IMR-90 (cell line): Measurements from ENCODE around the gene DIP2A. TPM values are rescaled to one million over a fixed set of nuclear protein-coding genes. Genes with fewer than 3 reads are reported as not detected.

Experiments
- ATAC-seq: fragments of 200-7000 bp; cut with Tn5 transposase; 2 replicates; pipeline ENCODE4 v1.9.1; 2020; ENCODE audit warnings: low read depth, mild to moderate bottlenecking, moderate library complexity
- BruUV-seq: library from RNA; stranded (reverse); fragments of 400-500 nt; replicated peaks from 2 replicates; lab custom pipeline; 2021; lab: Mats Ljungman, UMichigan
- CTCF ChIA-PET: fragments of 300-600 bp; formaldehyde crosslinking; extraction: SDS; loops from one replicate; lab custom pipeline; 2021; ENCODE audit warnings: antibody characterized with exemption; lab: Yijun Ruan, JAX
- POLR2A ChIA-PET: fragments of 300-600 bp; sonication (Branson Sonifier 250); formaldehyde crosslinking; loops from one replicate; lab custom pipeline; 2022; ENCODE audit warnings: antibody characterized with exemption; ENCODE audit not compliant: unreplicated experiment; lab: Charles Lee
- DNase-seq: peaks from one replicate; pipeline ENCODE4 v3.0.0; 2013
- H2AFZ ChIP-seq: replicated peaks from 2 replicates; pipeline ENCODE3; 2013; ENCODE audit warnings: low read length, mild to moderate bottlenecking; ENCODE audit not compliant: poor library complexity
- H2AK5ac ChIP-seq: 2 replicates; pipeline ENCODE4 v1.6.1; 2013; ENCODE audit warnings: low read depth, low read length, inconsistent platforms
- H2AK9ac ChIP-seq: replicated peaks from 2 replicates; pipeline ENCODE3; 2013; ENCODE audit warnings: mild to moderate bottlenecking, low read depth, low read length, moderate library complexity; ENCODE audit not compliant: poor library complexity
- H2BK120ac ChIP-seq: 2 replicates; pipeline ENCODE4 v1.6.1; 2013; ENCODE audit warnings: low read depth, low read length, inconsistent platforms
- H2BK15ac ChIP-seq: 3 replicates; pipeline ENCODE4 v1.6.1; 2013; ENCODE audit warnings: low read depth, low read length, inconsistent platforms
- H2BK20ac ChIP-seq: 2 replicates; pipeline ENCODE4 v1.6.1; 2013; ENCODE audit warnings: low read depth, mild to moderate bottlenecking, inconsistent platforms, low read length, moderate library complexity
- H2BK5ac ChIP-seq: 2 replicates; pipeline ENCODE4 v1.6.1; 2013; ENCODE audit warnings: mild to moderate bottlenecking, low read depth, low read length, inconsistent platforms; ENCODE audit not compliant: poor library complexity, severe bottlenecking
- H3K14ac ChIP-seq: replicated peaks from 2 replicates; pipeline ENCODE4 v1.6.1; 2013; ENCODE audit warnings: low read depth, low read length, inconsistent platforms
- H3K18ac ChIP-seq: 2 replicates; pipeline ENCODE4 v1.6.1; 2013; ENCODE audit warnings: low read depth, low read length, control low read depth
- H3K23ac ChIP-seq: 2 replicates; pipeline ENCODE4 v1.6.1; 2013; ENCODE audit warnings: low read depth, low read length, inconsistent platforms
- H3K27ac ChIP-seq: 2 replicates; pipeline ENCODE4 v1.5.1; 2013; ENCODE audit warnings: mild to moderate bottlenecking, control low read depth, low read length; ENCODE audit not compliant: insufficient read depth
- H3K27me3 ChIP-seq: 2 replicates; pipeline ENCODE4 v1.6.1; 2013; ENCODE audit warnings: low read length; ENCODE audit not compliant: control insufficient read depth, insufficient read depth
- H3K36me3 ChIP-seq: 2 replicates; pipeline ENCODE4 v1.6.1; 2013; ENCODE audit warnings: low read length, mixed read lengths; ENCODE audit not compliant: control insufficient read depth, insufficient read depth
- H3K4ac ChIP-seq: 2 replicates; pipeline ENCODE4 v1.6.1; 2013; ENCODE audit warnings: low read depth, low read length, inconsistent platforms
- H3K4me1 ChIP-seq: 2 replicates; pipeline ENCODE4 v1.6.1; 2013; ENCODE audit warnings: low read length, mixed read lengths; ENCODE audit not compliant: control insufficient read depth, insufficient read depth
- H3K4me2 ChIP-seq: 2 replicates; pipeline ENCODE4 v1.6.1; 2013; ENCODE audit warnings: low read depth, mild to moderate bottlenecking, control low read depth, low read length, moderate library complexity
- H3K4me3 ChIP-seq: 2 replicates; pipeline ENCODE4 v1.5.1; 2013; ENCODE audit warnings: low read depth, mild to moderate bottlenecking, control low read depth, low read length, moderate library complexity; ENCODE audit not compliant: insufficient read depth
- H3K56ac ChIP-seq: 2 replicates; pipeline ENCODE4 v1.6.1; 2013; ENCODE audit warnings: low read length, inconsistent platforms; ENCODE audit not compliant: insufficient read depth; ENCODE audit errors: extremely low read depth
- H3K79me1 ChIP-seq, 2 experiments: 2 replicates each; pipeline ENCODE4 v1.6.1; 2013; ENCODE audit warnings: low read length in 2 of 2, inconsistent platforms in 1 of 2, low read depth in 1 of 2
- H3K9ac ChIP-seq: 2 replicates; pipeline ENCODE4 v1.6.1; 2013; ENCODE audit warnings: low read depth, low read length, control low read depth
- H3K9me1 ChIP-seq: 2 replicates; pipeline ENCODE4 v1.6.1; 2013; ENCODE audit warnings: low read length, inconsistent platforms; ENCODE audit not compliant: insufficient read depth
- H3K9me3 ChIP-seq: 2 replicates; pipeline ENCODE4 v1.6.1; 2013; ENCODE audit warnings: low read length; ENCODE audit not compliant: control insufficient read depth, insufficient read depth
- H4K20me1 ChIP-seq: 2 replicates; pipeline ENCODE4 v1.6.1; 2013; ENCODE audit warnings: low read length, inconsistent platforms; ENCODE audit not compliant: insufficient read depth
- H4K5ac ChIP-seq: 2 replicates; pipeline ENCODE4 v1.6.1; 2013; ENCODE audit warnings: mild to moderate bottlenecking, low read depth, low read length, control low read depth
- H4K8ac ChIP-seq, 2 experiments: 2 replicates each; pipeline ENCODE4 v1.6.1; 2013; ENCODE audit warnings: low read depth in 2 of 2, low read length in 2 of 2, control low read depth in 1 of 2, inconsistent platforms in 1 of 2
- H4K91ac ChIP-seq: 2 replicates; pipeline ENCODE4 v1.6.1; 2013; ENCODE audit warnings: low read depth, low read length, inconsistent platforms; ENCODE audit not compliant: insufficient read depth
- CEBPB ChIP-seq: IDR thresholded peaks from 2 replicates; pipeline ENCODE4 v1.6.1; 2012; ENCODE audit warnings: low read depth, low read length, improper control_type of control experiment
- CHD1 ChIP-seq: IDR thresholded peaks from 2 replicates; pipeline ENCODE4 v1.6.1; 2012; ENCODE audit warnings: low read depth, low read length, improper control_type of control experiment
- CTCF ChIP-seq: conservative IDR thresholded peaks from 2 replicates; pipeline ENCODE4 v1.5.1; 2012; ENCODE audit warnings: mild to moderate bottlenecking, low read depth, low read length, improper control_type of control experiment
- ELK1 ChIP-seq: fragments of 150-350 bp; IDR thresholded peaks from 2 replicates; pipeline ENCODE4 v1.6.1; 2016; ENCODE audit warnings: low read depth, mild to moderate bottlenecking, low read length, moderate library complexity, borderline replicate concordance
- MAFK ChIP-seq: IDR thresholded peaks from 2 replicates; pipeline ENCODE4 v1.6.1; 2012; ENCODE audit warnings: low read depth, low read length, improper control_type of control experiment
- MAZ ChIP-seq: IDR thresholded peaks from 2 replicates; pipeline ENCODE4 v1.6.1; 2012; ENCODE audit warnings: low read depth, mild to moderate bottlenecking, low read length, improper control_type of control experiment, moderate library complexity, borderline replicate concordance
- MXI1 ChIP-seq: IDR thresholded peaks from 2 replicates; pipeline ENCODE4 v1.6.1; 2012; ENCODE audit warnings: low read depth, mild to moderate bottlenecking, low read length, moderate library complexity, borderline replicate concordance
- NFE2L2 ChIP-seq: fragments of 150-350 bp; IDR thresholded peaks from 2 replicates; pipeline ENCODE4 v1.6.1; 2016; ENCODE audit warnings: low read depth, mild to moderate bottlenecking, low read length
- POLR2A ChIP-seq: IDR thresholded peaks from 2 replicates; pipeline ENCODE4 v1.6.1; 2012; ENCODE audit warnings: mild to moderate bottlenecking, low read depth, low read length
- RAD21 ChIP-seq: IDR thresholded peaks from 2 replicates; pipeline ENCODE4 v1.6.1; 2012; ENCODE audit warnings: low read length, improper control_type of control experiment
- RCOR1 ChIP-seq: IDR thresholded peaks from 2 replicates; pipeline ENCODE4 v1.6.1; 2012; ENCODE audit warnings: mild to moderate bottlenecking, low read length, improper control_type of control experiment; ENCODE audit not compliant: insufficient replicate concordance
- RFX5 ChIP-seq: IDR thresholded peaks from 2 replicates; pipeline ENCODE4 v1.8.0; 2012; ENCODE audit warnings: low read depth, mild to moderate bottlenecking, low read length, moderate library complexity
- SMC3 ChIP-seq: fragments of 150-350 bp; IDR thresholded peaks from 2 replicates; pipeline ENCODE4 v1.6.1; 2016; ENCODE audit warnings: low read depth, mild to moderate bottlenecking, antibody characterized with exemption, low read length, moderate library complexity
- USF2 ChIP-seq: fragments of 150-350 bp; IDR thresholded peaks from 2 replicates; pipeline ENCODE4 v1.6.1; 2017; ENCODE audit warnings: mild to moderate bottlenecking, antibody characterized with exemption, low read length, low read depth
- WGBS, 2 experiments: methylation state at CpG; one replicate each; pipeline versions ENCODE4 v1.1.5 to v1.1.7; 2013; ENCODE audit warnings: missing lambda C conversion rate in 2 of 2; ENCODE audit not compliant: insufficient read length in 1 of 2; ENCODE audit errors: extremely low coverage in 2 of 2; 5-methylcytosine and 5-hydroxymethylcytosine counted together
- dilution Hi-C: fragments of 300-500 bp; cut with HindIII; formaldehyde crosslinking; loops from one replicate; pipeline ENCODE4 v1.14.3; 2018; ENCODE audit warnings: low sequenced_read_pairs; ENCODE audit not compliant: unreplicated experiment
- in situ Hi-C: fragments of 300-500 bp; cut with MboI; formaldehyde crosslinking; loops from 3 replicates; pipeline ENCODE4 v1.14.3; 2019; ENCODE audit warnings: low sequenced_read_pairs, inconsistent platforms, mixed read lengths
- intact Hi-C: fragments of 100-400 bp; cut with micrococcal nuclease; formaldehyde crosslinking; loops from 2 replicates; pipeline ENCODE4 v1.10.0; 2022
- polyA plus RNA-seq, 3 experiments: library from polyadenylated mRNA; depleted of rRNA; stranded (reverse); fragments of >200 nt; gene quantifications; 2 replicates each; pipeline ENCODE4 v1.2.3, GENCODE V29; 2012; ENCODE audit warnings: low replicate concordance in 1 of 3
- total RNA-seq: library from RNA; depleted of rRNA; stranded (reverse); fragments of >200 nt; gene quantifications from 2 replicates; pipeline ENCODE4 v1.2.3, GENCODE V29; 2012

The DIP2A gene
- total and polyA plus RNA-seq, 2 of the 4 experiments (the other 2 are of a cell fraction): 17.9 to 24.3 TPM

GRCh38 chr21:46538262-46538661, 79.6 kb downstream of the DIP2A start:
- H2BK5ac ChIP-seq: no peak overlapping the region
- no peak overlapping the region for H2BK20ac ChIP-seq
- no TSS peak for BruUV-seq
- H2BK120ac ChIP-seq: no peak overlapping the region
- no peak overlapping the region for H3K4me3 ChIP-seq
- in situ Hi-C loops: no loop called here
- TF ChIP-seq CTCF (no peak), RCOR1 (no peak), CHD1 (no peak), MAZ (no peak), RFX5 (no peak), USF2 (no peak), RAD21 (no peak), MXI1 (no peak), SMC3 (no peak), ELK1 (no peak), POLR2A (no peak), NFE2L2 (no peak), MAFK (no peak), CEBPB (no peak)
- no peaks in the 10 kb centered on the region for H4K20me1 ChIP-seq
- H3K4me2 ChIP-seq: no peak overlapping the region
- no peak overlapping the region for H3K18ac ChIP-seq
- H3K27ac ChIP-seq: no peak overlapping the region
- no peak overlapping the region for H4K5ac ChIP-seq
- WGBS, 2 experiments: 95% methylated on average over 9 of the region's 16 CpGs; no CpG with 5 or more reads in 1 of the 2 experiments
- peaks cover 58% of the 10 kb centered on the region for H3K36me3 ChIP-seq
- H3K4me1 ChIP-seq: no peaks in the 10 kb centered on the region
- no peaks in the 10 kb centered on the region; a peak in 1 of 4 replicates for H3K79me1 ChIP-seq
- no peak overlapping the region for H4K91ac ChIP-seq
- H3K14ac ChIP-seq: no peak overlapping the region
- H3K27me3 ChIP-seq: no peaks in the 10 kb centered on the region
- no peak overlapping the region for H3K4ac ChIP-seq
- ChIA-PET POLR2A (no interaction called here), CTCF (no interaction called here)
- no peak overlapping the region for H2BK15ac ChIP-seq
- no peaks in the 10 kb centered on the region for H3K9me3 ChIP-seq
- no peak for ATAC-seq
- intact Hi-C loops: no loop called here
- no peaks in the 10 kb centered on the region for H3K9me1 ChIP-seq
- no peak overlapping the region for H2AFZ ChIP-seq
- no peak overlapping the region for H4K8ac ChIP-seq
- DNase-seq: no peak
- H2AK9ac ChIP-seq: no peak overlapping the region
- H3K56ac ChIP-seq: no peak overlapping the region
- H3K23ac ChIP-seq: no peak overlapping the region
- H3K9ac ChIP-seq: no peak overlapping the region
- dilution Hi-C loops: no loop called here
- H2AK5ac ChIP-seq: no peak overlapping the region
